ENCODE data around the gene RSPH1.

GRCh38 chr21:42520628-42521253 lies 24.7 kb upstream of the RSPH1 start:
- TF ChIP-seq POLR2AphosphoS5 (IDR thresholded peaks at IDR 0.05; ENCODE audit: borderline replicate concordance, low read depth, low read length) (no peak), EZH2 (IDR thresholded peaks at IDR 0.05) (no peak), FOXP2 (optimal IDR thresholded peaks at IDR 0.05; ENCODE audit: control extremely low read depth, extremely low read length, insufficient read depth) (no peak)
